ENCODE data around the gene IL20RA. TPM values are rescaled to one million over a fixed set of nuclear protein-coding genes. Genes with fewer than 3 reads are reported as not detected.
A peak's percentile ranks its signal among the peaks of the same experiment; 100 is the strongest.

The IL20RA gene
- total RNA-seq, 4 donors from 2014 or later, result 2.0 to 3.3 (median 2.3) TPM

- Histone ChIP-seq H3K27ac (no peak overlapping the region), H3K9me3 (no peaks in the 10 kb centered on the region), H3K4me1 (peaks cover 0 to 17% (median 7%) of the 10 kb centered on the region in 3 donors), H3K36me3 (no peaks in the 10 kb centered on the region), H3K4me3 (no peak overlapping the region), H3K27me3 (peaks cover 68% of the 10 kb centered on the region)
- ATAC-seq, result no peak
- TF ChIP-seq, protein P1, sequence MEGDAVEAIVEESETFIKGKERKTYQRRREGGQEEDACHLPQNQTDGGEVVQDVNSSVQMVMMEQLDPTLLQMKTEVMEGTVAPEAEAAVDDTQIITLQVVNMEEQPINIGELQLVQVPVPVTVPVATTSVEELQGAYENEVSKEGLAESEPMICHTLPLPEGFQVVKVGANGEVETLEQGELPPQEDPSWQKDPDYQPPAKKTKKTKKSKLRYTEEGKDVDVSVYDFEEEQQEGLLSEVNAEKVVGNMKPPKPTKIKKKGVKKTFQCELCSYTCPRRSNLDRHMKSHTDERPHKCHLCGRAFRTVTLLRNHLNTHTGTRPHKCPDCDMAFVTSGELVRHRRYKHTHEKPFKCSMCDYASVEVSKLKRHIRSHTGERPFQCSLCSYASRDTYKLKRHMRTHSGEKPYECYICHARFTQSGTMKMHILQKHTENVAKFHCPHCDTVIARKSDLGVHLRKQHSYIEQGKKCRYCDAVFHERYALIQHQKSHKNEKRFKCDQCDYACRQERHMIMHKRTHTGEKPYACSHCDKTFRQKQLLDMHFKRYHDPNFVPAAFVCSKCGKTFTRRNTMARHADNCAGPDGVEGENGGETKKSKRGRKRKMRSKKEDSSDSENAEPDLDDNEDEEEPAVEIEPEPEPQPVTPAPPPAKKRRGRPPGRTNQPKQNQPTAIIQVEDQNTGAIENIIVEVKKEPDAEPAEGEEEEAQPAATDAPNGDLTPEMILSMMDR (IDR thresholded peaks at IDR 0.05), result no peak
- TF ChIP-seq POLR2A (IDR thresholded peaks at IDR 0.05), result no peak
- no peak for TF ChIP-seq POLR2AphosphoS5 (IDR thresholded peaks at IDR 0.05)
Measured at GRCh38 chr6:136991646-136992045, 53.1 kb downstream of the IL20RA start.

DNA sequence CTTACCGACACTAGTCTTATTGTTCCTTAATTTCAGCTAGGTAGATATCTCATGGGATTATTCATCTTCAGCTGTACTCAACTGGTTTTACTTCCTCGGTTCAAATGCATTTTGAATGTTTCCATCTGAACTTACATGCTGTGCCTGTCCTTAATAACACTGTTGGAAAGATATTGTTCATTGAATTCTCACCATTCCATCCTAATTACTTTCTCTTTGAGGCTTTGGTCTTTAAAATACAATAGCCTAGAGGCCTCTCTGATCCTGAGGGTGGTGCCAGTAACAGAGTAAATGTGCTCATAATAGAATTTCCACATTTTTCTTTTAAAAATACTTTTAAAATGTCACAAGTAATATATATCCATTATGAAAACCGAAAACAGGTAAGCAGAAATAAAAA, 54.0 kb downstream of the IL20RA start:
- TF ChIP-seq POLR2AphosphoS5 (IDR thresholded peaks at IDR 0.05) (no peak), POLR2A (IDR thresholded peaks at IDR 0.05) (no peak), EP300 (IDR thresholded peaks at IDR 0.05) (no peak)
- TF ChIP-seq, protein P1 (IDR thresholded peaks at IDR 0.05), result no peak
- Histone ChIP-seq H3K9me3 (no peaks in the 10 kb centered on the region), H3K4me1 (peaks cover 0 to 17% (median 7%) of the 10 kb centered on the region in 3 donors), H3K36me3 (no peaks in the 10 kb centered on the region), H3K27me3 (peaks cover 66% of the 10 kb centered on the region), H3K4me3 (no peak overlapping the region), H3K27ac (no peak overlapping the region)
- ATAC-seq, result no peak
- WGBS, 2 donors (ENCODE audit: low coverage in 1 of 2), result 71 to 83% methylated on average over 3 of the region's 3 CpGs

GRCh38 chr6:136990242-136990578, 54.6 kb downstream of the IL20RA start:
- peak overlapping the region in 3 of 4 donors; percentile 42 to 51 (median 51) for H3K27ac ChIP-seq
- H3K36me3 ChIP-seq, result no peaks in the 10 kb centered on the region
- ATAC-seq, result no peak
- peaks cover 0 to 17% (median 7%) of the 10 kb centered on the region in 3 donors for H3K4me1 ChIP-seq
- WGBS, 2 donors (ENCODE audit: low coverage in 1 of 2), result 10 to 24% methylated on average over 4 of the region's 4 CpGs
- TF ChIP-seq, protein P1 (IDR thresholded peaks at IDR 0.05), result no peak
- no peak for TF ChIP-seq POLR2A (IDR thresholded peaks at IDR 0.05)
- TF ChIP-seq EP300 (IDR thresholded peaks at IDR 0.05), result no peak
- no peak for TF ChIP-seq POLR2AphosphoS5 (IDR thresholded peaks at IDR 0.05)
- H3K4me3 ChIP-seq, result peak overlapping the region in 1 of 2 donors; percentile 43
- H3K27me3 ChIP-seq, result peaks cover 66% of the 10 kb centered on the region
- H3K9me3 ChIP-seq, result no peaks in the 10 kb centered on the region

GRCh38 chr6:136989571-136990241, 55.1 kb downstream of the IL20RA start:
- H3K36me3 ChIP-seq, result no peaks in the 10 kb centered on the region
- H3K27ac ChIP-seq, result peak overlapping the region in 3 of 4 donors; percentile 42 to 51 (median 51)
- peak; percentile 79 for ATAC-seq
- no peaks in the 10 kb centered on the region for H3K9me3 ChIP-seq
- peak overlapping the region in 1 of 2 donors; percentile 43 for H3K4me3 ChIP-seq
- TF ChIP-seq, protein P1 (IDR thresholded peaks at IDR 0.05), result no peak
- TF ChIP-seq POLR2AphosphoS5 (IDR thresholded peaks at IDR 0.05) (no peak), EP300 (IDR thresholded peaks at IDR 0.05) (no peak), POLR2A (IDR thresholded peaks at IDR 0.05) (no peak)
- WGBS, 2 donors (ENCODE audit: low coverage in 1 of 2), result 0% methylated on average over 2 of the region's 40 CpGs; no CpG with 5 or more reads in 1 of the 2 donors
- H3K4me1 ChIP-seq, result peaks cover 0 to 17% (median 7%) of the 10 kb centered on the region in 3 donors
- peaks cover 64% of the 10 kb centered on the region for H3K27me3 ChIP-seq

GRCh38 chr6:136987526-136987925, 57.2 kb downstream of the IL20RA start:
- peaks cover 0 to 17% (median 7%) of the 10 kb centered on the region in 3 donors for H3K4me1 ChIP-seq

More at GRCh38 chr6:136987526-136987925, 57.2 kb downstream of the IL20RA start:
- ATAC-seq, result no peak
- 79% methylated on average over 4 of the region's 4 CpGs for WGBS, 2 donors (ENCODE audit: low coverage in 1 of 2)
- Histone ChIP-seq H3K9me3 (no peaks in the 10 kb centered on the region), H3K27ac (no peak overlapping the region), H3K36me3 (no peaks in the 10 kb centered on the region), H3K27me3 (peaks cover 46% of the 10 kb centered on the region), H3K4me3 (no peak overlapping the region)
- TF ChIP-seq POLR2A (IDR thresholded peaks at IDR 0.05), result no peak
- TF ChIP-seq, protein P1 (IDR thresholded peaks at IDR 0.05), result no peak
- no peak for TF ChIP-seq EP300 (IDR thresholded peaks at IDR 0.05)
- no peak for TF ChIP-seq POLR2AphosphoS5 (IDR thresholded peaks at IDR 0.05)
